LoVo (cell line): ENCODE measurements around the gene SLC45A3.

Experiments
- DNase-seq: peaks from one replicate; pipeline ENCODE4 v3.0.0-alpha.2; 2016; ENCODE audit warnings: low spot score

SLC45A3 gene

GRCh38 chr1:205633421-205633976, 46.8 kb downstream of the SLC45A3 start:
- no peak for DNase-seq

- DNase-seq = no peak
Measured at GRCh38 chr1:205632669-205633169, 47.6 kb downstream of the SLC45A3 start.

GRCh38 chr1:205631768-205632668, 48.3 kb downstream of the SLC45A3 start, which contains the start of gene ELK4:
ELK4 (minus strand) TSS chr1:205632011; CDS start chr1:205623882, 8,129 bp downstream.
- DNase-seq = peak; percentile 96

- DNase-seq = peak; percentile 74
Measured at GRCh38 chr1:205631010-205631767, 49.1 kb downstream of the SLC45A3 start.

- no peak for DNase-seq
Measured at GRCh38 chr1:205630651-205631009, 49.7 kb downstream of the SLC45A3 start.

- no peak for DNase-seq
Measured at GRCh38 chr1:205630241-205630640, 50.1 kb downstream of the SLC45A3 start.

GRCh38 chr1:205629751-205630150, 50.6 kb downstream of the SLC45A3 start:
- DNase-seq = no peak

- DNase-seq = no peak
Measured at GRCh38 chr1:205627956-205628355, 52.4 kb downstream of the SLC45A3 start.

GRCh38 chr1:205626216-205626615, 54.1 kb downstream of the SLC45A3 start:
- no peak for DNase-seq

GRCh38 chr1:205623646-205624045, 56.7 kb downstream of the SLC45A3 start:
- no peak for DNase-seq

- DNase-seq = no peak
Measured at GRCh38 chr1:205620269-205620668, 60.0 kb downstream of the SLC45A3 start.

- DNase-seq = no peak
Measured at GRCh38 chr1:205619376-205619775, 60.9 kb downstream of the SLC45A3 start.

- DNase-seq = no peak
Measured at GRCh38 chr1:205616563-205617293, 63.6 kb downstream of the SLC45A3 start.

- no peak for DNase-seq
Measured at GRCh38 chr1:205615789-205616188, 64.5 kb downstream of the SLC45A3 start.

GRCh38 chr1:205613854-205614412, 66.4 kb downstream of the SLC45A3 start:
- no peak for DNase-seq

GRCh38 chr1:205612556-205612955, 67.8 kb downstream of the SLC45A3 start:
- no peak for DNase-seq

GRCh38 chr1:205612104-205612503, 68.2 kb downstream of the SLC45A3 start:
- DNase-seq = no peak

GRCh38 chr1:205610901-205611466, 69.3 kb downstream of the SLC45A3 start:
- no peak for DNase-seq

- no peak for DNase-seq
Measured at GRCh38 chr1:205610036-205610435, 70.3 kb downstream of the SLC45A3 start.
